GM23338 (cell line): ENCODE measurements around the gene HCRTR2. TPM values are rescaled to one million over a fixed set of nuclear protein-coding genes. Genes with fewer than 3 reads are reported as not detected.

Source experiments
- ATAC-seq: fragments of 200-7000 bp; cut with Tn5 transposase; 3 replicates; pipeline ENCODE4 v1.9.1; 2020
- DNase-seq: peaks from one replicate; pipeline ENCODE4 v3.0.0-alpha.2; 2015; ENCODE audit warnings: low spot score
- H2AFZ ChIP-seq: fragments of 200-600 bp; sonication (generic); 2 replicates; pipeline ENCODE4 v1.8.0; 2016; ENCODE audit warnings: antibody characterized with exemption, mild to moderate bottlenecking, moderate library complexity
- H3F3A ChIP-seq: fragments of 200-600 bp; sonication (generic); replicated peaks from 2 replicates; pipeline ENCODE4 v1.8.0; 2017; ENCODE audit warnings: antibody characterized with exemption, mixed run types, low read depth
- H3K27ac ChIP-seq: fragments of 200-600 bp; sonication (generic); 2 replicates; pipeline ENCODE4 v1.6.1; 2016; ENCODE audit warnings: low read depth
- H3K27me3 ChIP-seq: fragments of 200-600 bp; sonication (generic); 2 replicates; pipeline ENCODE4 v1.8.0; 2016; ENCODE audit warnings: mild to moderate bottlenecking, mixed run types, moderate library complexity; ENCODE audit not compliant: insufficient read depth
- H3K36me3 ChIP-seq: fragments of 200-600 bp; sonication (generic); 2 replicates; pipeline ENCODE4 v1.8.0; 2016; ENCODE audit warnings: mild to moderate bottlenecking; ENCODE audit not compliant: insufficient read depth
- H3K4me1 ChIP-seq: fragments of 200-600 bp; sonication (generic); 2 replicates; pipeline ENCODE4 v1.8.0; 2016; ENCODE audit warnings: mild to moderate bottlenecking, moderate library complexity; ENCODE audit not compliant: insufficient read depth
- H3K4me2 ChIP-seq: fragments of 200-600 bp; sonication (generic); 2 replicates; pipeline ENCODE4 v1.7.1; 2017; ENCODE audit warnings: mixed run types
- H3K4me3 ChIP-seq: fragments of 200-600 bp; sonication (generic); 2 replicates; pipeline ENCODE4 v1.6.1; 2016; ENCODE audit warnings: mixed run types
- H3K79me2 ChIP-seq: fragments of 200-600 bp; sonication (generic); replicated peaks from 2 replicates; pipeline ENCODE4 v1.8.0; 2017; ENCODE audit warnings: mild to moderate bottlenecking; ENCODE audit not compliant: insufficient read depth
- H3K9me2 ChIP-seq: fragments of 200-600 bp; sonication (generic); 2 replicates; pipeline ENCODE4 v1.8.0; 2017; ENCODE audit not compliant: insufficient read depth
- H4K20me1 ChIP-seq: fragments of 200-600 bp; sonication (generic); replicated peaks from 2 replicates; pipeline ENCODE4 v1.8.0; 2017; ENCODE audit warnings: mild to moderate bottlenecking; ENCODE audit not compliant: insufficient read depth
- H3K27ac Mint-ChIP-seq: 2 replicates; pipeline ENCODE4 v1.8.0; 2020; ENCODE audit warnings: inconsistent platforms, mild to moderate bottlenecking, moderate library complexity, mixed read lengths
- H3K27me3 Mint-ChIP-seq: 3 replicates; pipeline ENCODE4 v1.8.0; 2022; ENCODE audit warnings: low read depth, mild to moderate bottlenecking, moderate library complexity, mixed read lengths, inconsistent platforms; ENCODE audit not compliant: insufficient read depth, poor library complexity
- H3K36me3 Mint-ChIP-seq: 3 replicates; pipeline ENCODE4 v1.8.0; 2021; ENCODE audit warnings: low read depth, mild to moderate bottlenecking, inconsistent platforms, moderate library complexity, mixed read lengths
- H3K4me1 Mint-ChIP-seq: 3 replicates; pipeline ENCODE4 v1.8.0; 2020; ENCODE audit warnings: mild to moderate bottlenecking, inconsistent platforms, mixed read lengths
- H3K4me3 Mint-ChIP-seq: 3 replicates; pipeline ENCODE4 v1.8.0; 2021; ENCODE audit warnings: moderate library complexity, mild to moderate bottlenecking, inconsistent platforms, mixed read lengths
- H3K9me3 Mint-ChIP-seq: 3 replicates; pipeline ENCODE4 v1.8.0; 2020; ENCODE audit warnings: moderate library complexity, mild to moderate bottlenecking, inconsistent platforms, mixed read lengths
- CREB1 ChIP-seq: fragments of 250-450 bp; sonication (Bioruptor Pico); IDR thresholded peaks from 2 replicates; pipeline ENCODE4 v1.5.0; 2020; ENCODE audit warnings: low read depth, mild to moderate bottlenecking, moderate library complexity
- ETS1 ChIP-seq: IDR thresholded peaks from 2 replicates; pipeline ENCODE4 v1.6.1; 2016; ENCODE audit warnings: antibody characterized with exemption
- EZH2 ChIP-seq: fragments of 200-600 bp; sonication (generic); IDR thresholded peaks from one replicate; pipeline ENCODE4 v1.8.0; 2017; ENCODE audit warnings: antibody characterized with exemption, mild to moderate bottlenecking, low read depth; ENCODE audit not compliant: unreplicated experiment
- EZH2phosphoT487 ChIP-seq: fragments of 200-600 bp; sonication (generic); IDR thresholded peaks from one replicate; pipeline ENCODE4 v1.8.1; 2018; ENCODE audit warnings: antibody characterized with exemption; ENCODE audit not compliant: unreplicated experiment
- ZNF331 ChIP-seq: fragments of 250-450 bp; sonication (Bioruptor Pico); IDR thresholded peaks from 2 replicates; pipeline ENCODE4 v1.5.0; 2020; ENCODE audit warnings: low read depth, mild to moderate bottlenecking, moderate library complexity
- ZNF462 ChIP-seq: fragments of 250-450 bp; sonication (Bioruptor Pico); IDR thresholded peaks from 2 replicates; pipeline ENCODE4 v1.5.0; 2020; ENCODE audit warnings: mild to moderate bottlenecking, moderate library complexity
- polyA plus RNA-seq: library from polyadenylated mRNA; unstranded; fragments of >200 nt; fragmentation: Nextera tagmentation; extraction: Ambion mirVana; gene quantifications from 2 replicates; pipeline ENCODE4 v1.2.1, GENCODE V29; 2016
- total RNA-seq: library from RNA; depleted of rRNA; stranded (reverse); fragments of >200 nt; shearing (Covaris generic); gene quantifications from 2 replicates; pipeline ENCODE4 v1.2.3, GENCODE V29; 2014

The HCRTR2 gene
- total and polyA plus RNA-seq, 2 experiments from 2014 or later = 0.15 TPM; not detected in 1

- TF ChIP-seq ZNF462 (CRISPR knock-in tag) (no peak), ETS1 (no peak)
These were observed 91.2 kb downstream of the HCRTR2 start (continued) for GRCh38 chr6:55265409-55266114.

- Histone ChIP-seq H4K20me1 (no peaks in the 10 kb centered on the region), H3F3A (no peaks in the 10 kb centered on the region), H2AFZ (no peak overlapping the region), H3K9me2 (no peaks in the 10 kb centered on the region), H3K4me3 (no peak overlapping the region), H3K4me1 (no peaks in the 10 kb centered on the region), H3K4me2 (no peak overlapping the region), H3K27ac (no peak overlapping the region), H3K36me3 (no peaks in the 10 kb centered on the region), H3K79me2 (no peaks in the 10 kb centered on the region), H3K27me3 (no peaks in the 10 kb centered on the region)
- no peak for ATAC-seq
- H3K9me3 Mint-ChIP-seq = no peaks in the 10 kb centered on the region
- H3K27me3 Mint-ChIP-seq = no peaks in the 10 kb centered on the region
- DNase-seq = no peak
- no peaks in the 10 kb centered on the region for H3K4me1 Mint-ChIP-seq
- H3K27ac Mint-ChIP-seq = no peak overlapping the region
- H3K4me3 Mint-ChIP-seq = no peak overlapping the region
- no peaks in the 10 kb centered on the region for H3K36me3 Mint-ChIP-seq
- no peak for TF ChIP-seq ZNF462 (CRISPR knock-in tag)
- no peak for TF ChIP-seq EZH2
- TF ChIP-seq CREB1 (CRISPR knock-in tag) = no peak
- TF ChIP-seq EZH2phosphoT487 = no peak
- no peak for TF ChIP-seq ZNF331 (CRISPR knock-in tag)
These were observed 92.6 kb downstream of the HCRTR2 start for GRCh38 chr6:55266896-55267295.
